Vagina (tissue), 2 donors: Measurements from ENCODE around the gene ACOT13. TPM values are rescaled to one million over a fixed set of nuclear protein-coding genes. Genes with fewer than 3 reads are reported as not detected.
"Not testable (repeated sequence)": the region's sequence is repeated elsewhere in the genome, so short reads cannot be mapped to it uniquely, and the experiment has no call there.

Experiments used
- DNase-seq, 2 donors: peaks; one replicate each; pipeline ENCODE4 v3.0.0-alpha.2; 2017; ENCODE audit errors: extremely low spot score in 2 of 2
- H3K27ac ChIP-seq: fragments of 200-600 bp; sonication (generic); one replicate; pipeline ENCODE4 v1.5.1; 2019
- H3K27me3 ChIP-seq: fragments of 200-600 bp; sonication (generic); one replicate; pipeline ENCODE4 v1.5.1; 2019
- H3K36me3 ChIP-seq, 2 donors: fragments of 200-600 bp; sonication (generic); one replicate each; pipeline ENCODE4 v1.5.1; 2017 to 2019
- H3K4me1 ChIP-seq: fragments of 200-600 bp; sonication (generic); one replicate; pipeline ENCODE4 v1.5.1; 2019
- H3K4me3 ChIP-seq, 2 donors: fragments of 200-600 bp; sonication (generic); 1 replicate in 1 of 2; 2 replicates in 1 of 2; pipeline ENCODE4 v1.5.1; 2016 to 2019
- H3K9me3 ChIP-seq: fragments of 200-600 bp; sonication (generic); one replicate; pipeline ENCODE4 v1.5.1; 2019
- POLR2A ChIP-seq, 2 donors: fragments of 450-650 bp; IDR thresholded peaks; one replicate each; pipeline ENCODE4 v1.6.1; 2017; ENCODE audit warnings: antibody characterized with exemption in 2 of 2, mild to moderate bottlenecking in 2 of 2, moderate library complexity in 2 of 2
- POLR2AphosphoS5 ChIP-seq, 2 donors: sonication (generic); formaldehyde crosslinking; IDR thresholded peaks; one replicate each; pipeline ENCODE4 v1.9.0; 2017; ENCODE audit warnings: antibody characterized with exemption in 2 of 2, mild to moderate bottlenecking in 2 of 2, low read depth in 1 of 2; ENCODE audit not compliant: insufficient read depth in 1 of 2
- intact Hi-C: fragments of 100-400 bp; cut with DNase I; formaldehyde crosslinking; loops from one replicate; pipeline ENCODE4 v1.15.1; 2023
- total RNA-seq: library from RNA; depleted of rRNA; stranded (reverse); fragments of >200 nt; gene quantifications from one replicate; pipeline ENCODE4 v1.2.3, GENCODE V29; 2016
- TF ChIP-seq, protein P1 (sequence below), 3 experiments: fragments of 450-650 bp in 2 of 3; fragments of 200-600 bp in 1 of 3; sonication (generic) in 1 of 3; IDR thresholded peaks; one replicate each; pipeline ENCODE4 v1.5.1; 2017 to 2019; ENCODE audit warnings: antibody characterized with exemption in 3 of 3, mild to moderate bottlenecking in 2 of 3, moderate library complexity in 2 of 3

ACOT13 gene
- total RNA-seq, 1 donor from 2014 or later = 4.4 TPM

- no peak overlapping the region for H3K27ac ChIP-seq
- no peaks in the 10 kb centered on the region for H3K9me3 ChIP-seq
- H3K4me3 ChIP-seq = no peak overlapping the region
- DNase-seq = no peak
- H3K27me3 ChIP-seq = no peaks in the 10 kb centered on the region
- peaks cover 10% of the 10 kb centered on the region for H3K4me1 ChIP-seq
- H3K36me3 ChIP-seq = no peaks in the 10 kb centered on the region
- TF ChIP-seq POLR2A (IDR thresholded peaks at IDR 0.05) (no peak), POLR2AphosphoS5 (IDR thresholded peaks at IDR 0.05; ENCODE audit: insufficient read depth in 1 of 2, low read depth in 1 of 2) (no peak)
- TF ChIP-seq, protein P1, sequence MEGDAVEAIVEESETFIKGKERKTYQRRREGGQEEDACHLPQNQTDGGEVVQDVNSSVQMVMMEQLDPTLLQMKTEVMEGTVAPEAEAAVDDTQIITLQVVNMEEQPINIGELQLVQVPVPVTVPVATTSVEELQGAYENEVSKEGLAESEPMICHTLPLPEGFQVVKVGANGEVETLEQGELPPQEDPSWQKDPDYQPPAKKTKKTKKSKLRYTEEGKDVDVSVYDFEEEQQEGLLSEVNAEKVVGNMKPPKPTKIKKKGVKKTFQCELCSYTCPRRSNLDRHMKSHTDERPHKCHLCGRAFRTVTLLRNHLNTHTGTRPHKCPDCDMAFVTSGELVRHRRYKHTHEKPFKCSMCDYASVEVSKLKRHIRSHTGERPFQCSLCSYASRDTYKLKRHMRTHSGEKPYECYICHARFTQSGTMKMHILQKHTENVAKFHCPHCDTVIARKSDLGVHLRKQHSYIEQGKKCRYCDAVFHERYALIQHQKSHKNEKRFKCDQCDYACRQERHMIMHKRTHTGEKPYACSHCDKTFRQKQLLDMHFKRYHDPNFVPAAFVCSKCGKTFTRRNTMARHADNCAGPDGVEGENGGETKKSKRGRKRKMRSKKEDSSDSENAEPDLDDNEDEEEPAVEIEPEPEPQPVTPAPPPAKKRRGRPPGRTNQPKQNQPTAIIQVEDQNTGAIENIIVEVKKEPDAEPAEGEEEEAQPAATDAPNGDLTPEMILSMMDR (IDR thresholded peaks at IDR 0.05) = no peak
- intact Hi-C loops = no loop called here
Observed at GRCh38 chr6:24672620-24673182, 5.8 kb downstream of the ACOT13 start.

DNA sequence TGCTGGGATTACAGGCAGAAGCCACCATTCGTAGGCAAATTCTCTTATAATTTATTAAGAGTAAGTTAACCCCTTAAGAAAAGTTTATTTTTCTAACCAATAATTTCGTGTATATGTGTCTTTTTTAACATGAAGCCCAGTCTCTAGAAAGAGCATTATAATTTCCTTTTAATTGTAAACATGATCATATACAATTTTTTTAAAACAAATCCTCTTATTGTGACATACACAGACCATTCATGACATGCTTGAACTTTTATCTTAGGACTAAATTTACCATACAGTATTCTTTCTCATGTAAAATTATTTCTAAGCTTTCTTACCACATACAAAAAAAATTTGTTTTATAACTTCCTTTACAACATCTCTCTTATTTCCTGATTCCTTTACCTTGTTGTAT lies 6.7 kb downstream of the ACOT13 start:
- DNase-seq = no peak
- peaks cover under 1% of the 10 kb centered on the region for H3K4me1 ChIP-seq
- H3K4me3 ChIP-seq = no peak overlapping the region
- H3K9me3 ChIP-seq = no peaks in the 10 kb centered on the region
- TF ChIP-seq POLR2A (IDR thresholded peaks at IDR 0.05) = no peak
- no peak for TF ChIP-seq POLR2AphosphoS5 (IDR thresholded peaks at IDR 0.05; ENCODE audit: insufficient read depth in 1 of 2, low read depth in 1 of 2)
- TF ChIP-seq, protein P1 (IDR thresholded peaks at IDR 0.05) = no peak
- no peak overlapping the region for H3K27ac ChIP-seq
- H3K36me3 ChIP-seq = no peaks in the 10 kb centered on the region
- H3K27me3 ChIP-seq = no peaks in the 10 kb centered on the region
- intact Hi-C loops = no loop called here

- H3K4me3 ChIP-seq, DNase-seq, intact Hi-C loops, H3K27me3 ChIP-seq, H3K4me1 ChIP-seq, H3K36me3 ChIP-seq, H3K9me3 ChIP-seq, H3K27ac ChIP-seq: not testable (repeated sequence)
Observed at GRCh38 chr6:24678792-24679352, 12.0 kb downstream of the ACOT13 start.

- no peaks in the 10 kb centered on the region for H3K9me3 ChIP-seq
- H3K27ac ChIP-seq = no peak overlapping the region
- intact Hi-C loops = no loop called here
- H3K27me3 ChIP-seq = no peaks in the 10 kb centered on the region
- TF ChIP-seq, protein P1 (IDR thresholded peaks at IDR 0.05) = no peak
- TF ChIP-seq POLR2AphosphoS5 (IDR thresholded peaks at IDR 0.05; ENCODE audit: insufficient read depth in 1 of 2, low read depth in 1 of 2) (no peak), POLR2A (IDR thresholded peaks at IDR 0.05) (no peak)
- no peak for DNase-seq
- H3K4me1 ChIP-seq = no peaks in the 10 kb centered on the region
- no peak overlapping the region for H3K4me3 ChIP-seq
- H3K36me3 ChIP-seq = no peaks in the 10 kb centered on the region
Observed at GRCh38 chr6:24680582-24680981, 13.7 kb downstream of the ACOT13 start.

- no peaks in the 10 kb centered on the region for H3K4me1 ChIP-seq
- TF ChIP-seq POLR2A (IDR thresholded peaks at IDR 0.05) (no peak), POLR2AphosphoS5 (IDR thresholded peaks at IDR 0.05; ENCODE audit: insufficient read depth in 1 of 2, low read depth in 1 of 2) (no peak)
- TF ChIP-seq, protein P1 (IDR thresholded peaks at IDR 0.05) = no peak
- DNase-seq = no peak
- no peaks in the 10 kb centered on the region for H3K36me3 ChIP-seq
- no peak overlapping the region for H3K27ac ChIP-seq
- H3K9me3 ChIP-seq = no peaks in the 10 kb centered on the region
- intact Hi-C loops = no loop called here
- no peak overlapping the region for H3K4me3 ChIP-seq
- H3K27me3 ChIP-seq = no peaks in the 10 kb centered on the region
Observed at GRCh38 chr6:24683297-24684296, 16.7 kb downstream of the ACOT13 start.
